H1 (cell line): ENCODE results near the gene TNS1. TPM values are rescaled to one million over a fixed set of nuclear protein-coding genes. Genes with fewer than 3 reads are reported as not detected.

Source experiments
- CTCF ChIA-PET: fragments of 300-600 bp; sonication (Branson Sonifier 250); formaldehyde crosslinking; loops from one replicate; lab custom pipeline; 2021; ENCODE audit not compliant: partially characterized antibody; lab: Charles Lee
- POLR2A ChIA-PET: fragments of 300-600 bp; sonication (Branson Sonifier 250); formaldehyde crosslinking; loops from one replicate; lab custom pipeline; 2021; ENCODE audit warnings: inconsistent platforms; ENCODE audit not compliant: partially characterized antibody; lab: Charles Lee
- DNase-seq, 2 experiments: peaks; one replicate each; pipeline versions ENCODE4 v3.0.0 to v3.0.0-alpha.2; 2010 to 2022; ENCODE audit warnings: low spot score in 2 of 2, low read depth in 1 of 2, mixed read lengths in 1 of 2
- FAIRE-seq: peaks from 2 replicates; lab custom pipeline; 2011; peaks lifted over from hg19 to GRCh38; lab: Jason Lieb, UNC
- H2AFZ ChIP-seq: 2 replicates; pipeline ENCODE4 v1.8.1; 2012; ENCODE audit warnings: low read length, inconsistent platforms
- H2AK5ac ChIP-seq: 2 replicates; pipeline ENCODE4 v1.6.1; 2013; ENCODE audit warnings: low read depth, low read length
- H2BK120ac ChIP-seq: replicated peaks from 2 replicates; pipeline ENCODE3; 2013; ENCODE audit warnings: low read depth, low read length, inconsistent platforms
- H2BK12ac ChIP-seq: 2 replicates; pipeline ENCODE4 v1.6.1; 2013; ENCODE audit warnings: low read depth, low read length
- H2BK15ac ChIP-seq: 2 replicates; pipeline ENCODE4 v1.6.1; 2013; ENCODE audit warnings: low read length
- H2BK20ac ChIP-seq: 2 replicates; pipeline ENCODE4 v1.6.1; 2013; ENCODE audit warnings: low read length
- H2BK5ac ChIP-seq: 2 replicates; pipeline ENCODE4 v1.6.1; 2013; ENCODE audit warnings: low read depth, low read length
- H3K14ac ChIP-seq: 2 replicates; pipeline ENCODE4 v1.6.1; 2013; ENCODE audit warnings: inconsistent platforms; ENCODE audit not compliant: insufficient read length
- H3K18ac ChIP-seq: 2 replicates; pipeline ENCODE4 v1.6.1; 2013; ENCODE audit warnings: low read length; ENCODE audit errors: extremely low read depth
- H3K23ac ChIP-seq: 2 replicates; pipeline ENCODE4 v1.6.1; 2013; ENCODE audit warnings: inconsistent platforms; ENCODE audit not compliant: insufficient read length
- H3K23me2 ChIP-seq: 2 replicates; pipeline ENCODE4 v1.6.1; 2013; ENCODE audit warnings: low read depth, low read length
- H3K27ac ChIP-seq: 2 replicates; pipeline ENCODE4 v1.6.1; 2011; ENCODE audit warnings: low read depth, low read length, inconsistent platforms
- H3K27me3 ChIP-seq, 4 experiments: replicated peaks in 1 of 4; 1 replicate in 1 of 4; 2 replicates in 3 of 4; pipeline versions ENCODE4 v1.6.1 to v1.8.1; 2011 to 2013; ENCODE audit warnings: low read length in 3 of 4, mild to moderate bottlenecking in 3 of 4, inconsistent platforms in 2 of 4, mixed read lengths in 2 of 4, moderate library complexity in 1 of 4; ENCODE audit not compliant: control insufficient read depth in 3 of 4, insufficient read depth in 3 of 4; ENCODE audit errors: extremely low read depth in 1 of 4
- H3K36me3 ChIP-seq, 4 experiments: 2 replicates each; pipeline versions ENCODE4 v1.6.1 to v1.8.1; 2011 to 2013; ENCODE audit warnings: mild to moderate bottlenecking in 4 of 4, low read length in 3 of 4, moderate library complexity in 2 of 4, control low read depth in 1 of 4, inconsistent platforms in 1 of 4; ENCODE audit not compliant: insufficient read depth in 4 of 4, control insufficient read depth in 2 of 4
- H3K4ac ChIP-seq: replicated peaks from 2 replicates; pipeline ENCODE3; 2013; ENCODE audit warnings: low read length, low read depth, mixed read lengths, inconsistent platforms; ENCODE audit not compliant: insufficient read length
- H3K4me1 ChIP-seq, 4 experiments: replicated peaks in 1 of 4; 1 replicate in 1 of 4; 2 replicates in 3 of 4; pipeline versions ENCODE4 v1.6.1 to v1.8.1; 2011 to 2013; ENCODE audit warnings: low read length in 3 of 4, inconsistent platforms in 2 of 4, mixed read lengths in 1 of 4; ENCODE audit not compliant: insufficient read depth in 4 of 4, control insufficient read depth in 3 of 4
- H3K4me2 ChIP-seq, 2 experiments: 2 replicates each; pipeline versions ENCODE4 v1.6.1 to v1.8.1; 2011 to 2013; ENCODE audit warnings: low read depth in 2 of 2, low read length in 2 of 2, control low read depth in 1 of 2, inconsistent platforms in 1 of 2, mild to moderate bottlenecking in 1 of 2; ENCODE audit not compliant: insufficient read depth in 1 of 2
- H3K4me3 ChIP-seq, 4 experiments: fragments of 200-600, 300-600 bp in 1 of 4; sonication (generic), shearing (Covaris generic), sonication (Bioruptor Twin) in 1 of 4; 2 replicates each; pipeline versions ENCODE4 v1.5.1 to v1.8.1; 2011 to 2016; ENCODE audit warnings: low read length in 4 of 4, low read depth in 3 of 4, control low read depth in 2 of 4, inconsistent platforms in 2 of 4, mild to moderate bottlenecking in 2 of 4, mixed read lengths in 1 of 4, moderate library complexity in 1 of 4; ENCODE audit not compliant: insufficient read depth in 2 of 4; ENCODE audit errors: extremely low read depth in 1 of 4
- H3K56ac ChIP-seq: replicated peaks from 2 replicates; pipeline ENCODE3; 2013; ENCODE audit warnings: low read depth, mild to moderate bottlenecking, mixed read lengths, low read length, inconsistent platforms; ENCODE audit not compliant: insufficient read length
- H3K79me1 ChIP-seq: 2 replicates; pipeline ENCODE4 v1.6.1; 2013; ENCODE audit warnings: low read depth, low read length, control low read depth
- H3K79me2 ChIP-seq, 2 experiments: 2 replicates each; pipeline versions ENCODE4 v1.6.1 to v1.8.1; 2012 to 2013; ENCODE audit warnings: low read length in 2 of 2, mild to moderate bottlenecking in 2 of 2, inconsistent platforms in 1 of 2; ENCODE audit not compliant: insufficient read depth in 2 of 2, control insufficient read depth in 1 of 2
- H3K9ac ChIP-seq, 4 experiments: replicated peaks in 1 of 4; 1 replicate in 1 of 4; 2 replicates in 3 of 4; pipeline versions ENCODE4 v1.6.1 to v1.8.1; 2011 to 2013; ENCODE audit warnings: low read depth in 3 of 4, low read length in 3 of 4, control low read depth in 2 of 4, mild to moderate bottlenecking in 2 of 4, moderate library complexity in 2 of 4, inconsistent platforms in 1 of 4; ENCODE audit errors: extremely low read depth in 1 of 4
- H3K9me3 ChIP-seq, 2 experiments: 2 replicates each; pipeline versions ENCODE4 v1.6.1 to v1.8.1; 2012 to 2013; ENCODE audit warnings: mild to moderate bottlenecking in 2 of 2, moderate library complexity in 2 of 2, control low read depth in 1 of 2, inconsistent platforms in 1 of 2, low read depth in 1 of 2, low read length in 1 of 2, mixed read lengths in 1 of 2; ENCODE audit not compliant: insufficient read depth in 2 of 2
- H4K20me1 ChIP-seq, 2 experiments: replicated peaks in 1 of 2; 2 replicates each; pipeline versions ENCODE3 to v1.8.1; 2011 to 2013; ENCODE audit warnings: inconsistent platforms in 2 of 2, low read length in 2 of 2, mild to moderate bottlenecking in 1 of 2; ENCODE audit not compliant: insufficient read depth in 2 of 2, control insufficient read depth in 1 of 2
- H4K5ac ChIP-seq: 2 replicates; pipeline ENCODE4 v1.6.1; 2013; ENCODE audit warnings: low read length, low read depth, mixed read lengths, inconsistent platforms; ENCODE audit not compliant: insufficient read length
- H4K8ac ChIP-seq: 2 replicates; pipeline ENCODE4 v1.8.0; 2013; ENCODE audit warnings: mild to moderate bottlenecking, moderate library complexity, low read length, inconsistent platforms; ENCODE audit not compliant: insufficient read depth; ENCODE audit errors: extremely low read depth
- H4K91ac ChIP-seq: replicated peaks from 2 replicates; pipeline ENCODE3; 2013; ENCODE audit warnings: low read length, mixed read lengths, inconsistent platforms; ENCODE audit not compliant: insufficient read length
- BCL11A ChIP-seq, 2 experiments: IDR thresholded peaks; one replicate each; pipeline ENCODE4 v1.6.1; 2011; ENCODE audit warnings: low read depth in 2 of 2, low read length in 2 of 2, mild to moderate bottlenecking in 2 of 2
- CTCF ChIP-seq, 3 experiments: IDR thresholded peaks; 1 replicate in 2 of 3; 2 replicates in 1 of 3; pipeline versions ENCODE4 v1.5.1 to v1.6.1; 2011; ENCODE audit warnings: low read length in 3 of 3, mild to moderate bottlenecking in 3 of 3, inconsistent platforms in 2 of 3, low read depth in 1 of 3, moderate library complexity in 1 of 3; ENCODE audit not compliant: insufficient read depth in 1 of 3; ENCODE audit errors: control extremely low read depth in 1 of 3
- EZH2 ChIP-seq: fragments of 200-600 bp; sonication (generic); IDR thresholded peaks from 2 replicates; pipeline ENCODE4 v1.7.1; 2012; ENCODE audit warnings: low read depth, mild to moderate bottlenecking, moderate library complexity, low read length, inconsistent platforms; ENCODE audit not compliant: severe bottlenecking
- FOSL1 ChIP-seq: IDR thresholded peaks from 2 replicates; pipeline ENCODE4 v1.6.1; 2011; ENCODE audit warnings: mild to moderate bottlenecking, low read depth, low read length, moderate library complexity; ENCODE audit not compliant: insufficient read depth
- NANOG ChIP-seq: IDR thresholded peaks from 2 replicates; pipeline ENCODE4 v1.6.1; 2011; ENCODE audit warnings: low read length, low read depth, mild to moderate bottlenecking, inconsistent platforms; ENCODE audit not compliant: insufficient read depth, poor library complexity, severe bottlenecking
- POU5F1 ChIP-seq: IDR thresholded peaks from 2 replicates; pipeline ENCODE4 v1.6.1; 2011; ENCODE audit warnings: low read depth, mild to moderate bottlenecking, low read length, moderate library complexity
- RFX5 ChIP-seq: IDR thresholded peaks from 2 replicates; pipeline ENCODE4 v1.6.1; 2011; ENCODE audit warnings: low read depth, low read length, improper control_type of control experiment, borderline replicate concordance
- WGBS, 2 experiments: shearing (Covaris generic) in 1 of 2; methylation state at CpG; one replicate each; pipeline versions ENCODE4 v1.1.6 to v1.1.7; 2013 to 2015; ENCODE audit warnings: low lambda C conversion rate in 2 of 2, mixed read lengths in 2 of 2, inconsistent platforms in 1 of 2, low coverage in 1 of 2, missing lambda C conversion rate in 1 of 2; ENCODE audit not compliant: insufficient replicate concordance in 2 of 2, insufficient coverage in 1 of 2, insufficient read length in 1 of 2; ENCODE audit errors: extremely low coverage in 1 of 2, missing lambda C conversion rate in 1 of 2; 5-methylcytosine and 5-hydroxymethylcytosine counted together
- polyA plus RNA-seq, 7 experiments: library from polyadenylated mRNA; depleted of rRNA in 3 of 7; stranded (reverse) in 5 of 7; unstranded in 2 of 7; fragments of >200 nt in 5 of 7; fragments of 200-250 nt in 2 of 7; gene quantifications; 1 replicate in 5 of 7; 2 replicates in 1 of 7; 4 replicates in 1 of 7; pipeline versions ENCODE4 v1.2.1 to v1.2.3, GENCODE V29; 2011 to 2013; ENCODE audit warnings: missing spikeins in 2 of 7, mixed read lengths in 2 of 7
- total RNA-seq: library from RNA; stranded (reverse); fragmentation: NEBNext Ultra II Directional; extraction: Animal tissue kit (Norgen Biotek cat#: 25700); gene quantifications from 2 replicates; pipeline ENCODE4 v1.2.1, GENCODE V29; 2021

TNS1 gene
- total and polyA plus RNA-seq, 2 of the 8 experiments (the other 6 are each of a cell fraction or from before 2014, with no cell fraction given): 1.5 to 5.1 TPM

- Histone ChIP-seq H2BK15ac (no peak overlapping the region), H3K4me2 (no peak overlapping the region), H2AK5ac (no peak overlapping the region), H2BK5ac (no peak overlapping the region), H4K5ac (no peak overlapping the region), H2BK120ac (no peak overlapping the region), H4K20me1 (peaks cover 0 to 2% of the 10 kb centered on the region in 2 experiments), H3K18ac (no peak overlapping the region), H3K9me3 (no peaks in the 10 kb centered on the region), H2BK20ac (no peak overlapping the region), H4K91ac (no peak overlapping the region), H2BK12ac (no peak overlapping the region), H3K23ac (no peak overlapping the region), H3K4me1 (peaks cover 0 to 10% (median 3%) of the 10 kb centered on the region in 4 experiments; a peak in 4 of 7 replicates), H3K4ac (no peak overlapping the region), H3K79me2 (no peaks in the 10 kb centered on the region), H3K79me1 (no peaks in the 10 kb centered on the region), H3K9ac (no peak overlapping the region), H2AFZ (no peak overlapping the region), H3K23me2 (no peaks in the 10 kb centered on the region), H4K8ac (peak overlapping the region; percentile 57; the same call in 1 of the 2 replicates), H3K27ac (no peak overlapping the region), H3K14ac (no peak overlapping the region), H3K36me3 (no peaks in the 10 kb centered on the region), H3K56ac (no peak overlapping the region), H3K4me3 (no peak overlapping the region), H3K27me3 (peaks cover 0 to 3% (median 0%) of the 10 kb centered on the region in 4 experiments; a peak in 1 of 7 replicates)
- WGBS, 2 experiments: 88% methylated on average over 3 of the region's 3 CpGs; no CpG with 5 or more reads in 1 of the 2 experiments
- ChIA-PET CTCF (interaction anchor here (0.9 to 22.2 kb wide), 10 partner anchors 8 to 169 kb away, joined by 3 to 480 read pairs (median 7); no protein-coding TSS in a partner anchor), POLR2A (no interaction called here)
- no peak for DNase-seq
- no peak for FAIRE-seq
- TF ChIP-seq RFX5: no peak
- no peak for TF ChIP-seq CTCF (IDR thresholded peaks at IDR 0.05; ENCODE audit: control extremely low read depth in 1 of 3, insufficient read depth in 1 of 3, low read depth in 1 of 3, low read length in 3 of 3)
- no peak for TF ChIP-seq POU5F1
- TF ChIP-seq NANOG: no peak
- no peak for TF ChIP-seq EZH2
- TF ChIP-seq FOSL1: no peak
- no peak for TF ChIP-seq BCL11A (IDR thresholded peaks at IDR 0.05; ENCODE audit: low read depth in 2 of 2, low read length in 2 of 2)
These were observed 48.3 kb downstream of the TNS1 start for GRCh38 chr2:217954469-217954868.
